ENCODE measurements around the gene CELF1. TPM values are rescaled to one million over a fixed set of nuclear protein-coding genes. Genes with fewer than 3 reads are reported as not detected.

CELF1 gene
- total and polyA plus RNA-seq, 9 of the 15 experiments (the other 6 are each of a cell fraction or from before 2014, with no cell fraction given) = 11.3 to 142 (median 77.4) TPM

DNA sequence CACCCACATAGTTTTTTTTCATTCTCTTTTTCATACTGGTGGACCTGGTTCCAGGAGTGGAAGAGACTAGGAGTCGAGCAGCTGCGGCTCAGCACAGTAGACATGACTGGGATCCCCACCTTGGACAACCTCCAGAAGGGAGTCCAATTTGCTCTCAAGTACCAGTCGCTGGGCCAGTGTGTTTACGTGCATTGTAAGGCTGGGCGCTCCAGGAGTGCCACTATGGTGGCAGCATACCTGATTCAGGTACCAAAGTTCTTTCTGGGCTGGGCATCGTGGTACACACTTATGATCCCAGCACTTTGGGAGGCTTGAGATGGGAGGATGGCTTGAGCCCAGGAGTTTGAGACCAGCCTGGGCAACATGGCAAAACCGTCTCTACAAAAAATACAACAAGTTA lies 16.7 kb upstream of the CELF1 start:
- Histone ChIP-seq H3K4me2 (ENCODE audit: insufficient read depth, low read length) (no peak overlapping the region), H3K79me2 (ENCODE audit: control insufficient read depth, insufficient read depth, low read length) (peaks cover 46% of the 10 kb centered on the region), H3K9me3 (replicated peaks; ENCODE audit: control insufficient read depth, insufficient read depth, low read depth, low read length) (no peaks in the 10 kb centered on the region), H3K9me1 (ENCODE audit: control insufficient read depth, insufficient read depth, low read length) (no peaks in the 10 kb centered on the region), H4K20me1 (replicated peaks; ENCODE audit: control insufficient read depth, insufficient read depth, low read length) (no peaks in the 10 kb centered on the region), H3K27me3 (ENCODE audit: control insufficient read depth in 2 of 2, insufficient read depth in 2 of 2, low read length in 2 of 2) (no peaks in the 10 kb centered on the region), H3K4me1 (replicated peaks in 1 of 2; ENCODE audit: control insufficient read depth in 2 of 2, insufficient read depth in 2 of 2, low read length in 2 of 2) (peaks cover 5 to 20% of the 10 kb centered on the region in 2 experiments; a peak in 4 of 5 replicates), H3K9ac (ENCODE audit: insufficient read depth in 1 of 2, low read depth in 2 of 2, low read length in 2 of 2) (no peak overlapping the region), H3K4me3 (no peak overlapping the region), H3K36me3 (ENCODE audit: control insufficient read depth, insufficient read depth, low read length) (peaks cover 61% of the 10 kb centered on the region; the same call in 2 of the 3 replicates), H2AFZ (ENCODE audit: low read depth, low read length) (no peak overlapping the region), H3K27ac (ENCODE audit: extremely low read depth, low read depth, low read length) (no peak overlapping the region)
- DNase-seq (ENCODE audit: extremely low read depth in 1 of 4, low spot score in 3 of 4) = peak in 1 of 4 experiments; percentile 6
- ChIA-PET POLR2A (interaction anchor here (1.3 to 2.0 kb wide), 2 partner anchors 8 to 10 kb away, joined by 4 to 10 read pairs; partner anchors contain the start of genes KBTBD4 and NDUFS3), CTCF (ENCODE audit: low intra/inter-chr PET ratio) (no interaction called here)
- ATAC-seq = no peak
- no TSS peak for BruUV-seq (replicated peaks)
- no peak for FAIRE-seq
- in situ Hi-C loops (cut with MboI) (no loop called here), intact Hi-C loops (cut with micrococcal nuclease) (no loop called here)
- 94% methylated on average over 7 of the region's 7 CpGs for WGBS (ENCODE audit: insufficient coverage, low coverage, missing lambda C conversion rate)
- TF ChIP-seq ETV6 (IDR thresholded peaks at IDR 0.05; ENCODE audit: borderline replicate concordance in 1 of 2, low read depth in 2 of 2, low read length in 1 of 2) (no peak), ETV6 (CRISPR knock-in tag; IDR thresholded peaks at IDR 0.05; ENCODE audit: borderline replicate concordance) (no peak), HMG20A (CRISPR knock-in tag; conservative IDR thresholded peaks at IDR 0.05) (no peak), ZNF146 (CRISPR knock-in tag; IDR thresholded peaks at IDR 0.05; ENCODE audit: unreplicated experiment) (no peak), OTX1 (CRISPR knock-in tag; IDR thresholded peaks at IDR 0.05) (no peak), HNRNPLL (IDR thresholded peaks at IDR 0.05; ENCODE audit: low read depth, low read length, poor library complexity, severe bottlenecking) (no peak), COPS2 (conservative IDR thresholded peaks at IDR 0.05) (no peak), SAFB (IDR thresholded peaks at IDR 0.05; ENCODE audit: borderline replicate concordance, low read depth, low read length) (no peak), GABPB2 (CRISPR knock-in tag; conservative IDR thresholded peaks at IDR 0.05) (no peak)
- TF ChIP-seq, protein P1, sequence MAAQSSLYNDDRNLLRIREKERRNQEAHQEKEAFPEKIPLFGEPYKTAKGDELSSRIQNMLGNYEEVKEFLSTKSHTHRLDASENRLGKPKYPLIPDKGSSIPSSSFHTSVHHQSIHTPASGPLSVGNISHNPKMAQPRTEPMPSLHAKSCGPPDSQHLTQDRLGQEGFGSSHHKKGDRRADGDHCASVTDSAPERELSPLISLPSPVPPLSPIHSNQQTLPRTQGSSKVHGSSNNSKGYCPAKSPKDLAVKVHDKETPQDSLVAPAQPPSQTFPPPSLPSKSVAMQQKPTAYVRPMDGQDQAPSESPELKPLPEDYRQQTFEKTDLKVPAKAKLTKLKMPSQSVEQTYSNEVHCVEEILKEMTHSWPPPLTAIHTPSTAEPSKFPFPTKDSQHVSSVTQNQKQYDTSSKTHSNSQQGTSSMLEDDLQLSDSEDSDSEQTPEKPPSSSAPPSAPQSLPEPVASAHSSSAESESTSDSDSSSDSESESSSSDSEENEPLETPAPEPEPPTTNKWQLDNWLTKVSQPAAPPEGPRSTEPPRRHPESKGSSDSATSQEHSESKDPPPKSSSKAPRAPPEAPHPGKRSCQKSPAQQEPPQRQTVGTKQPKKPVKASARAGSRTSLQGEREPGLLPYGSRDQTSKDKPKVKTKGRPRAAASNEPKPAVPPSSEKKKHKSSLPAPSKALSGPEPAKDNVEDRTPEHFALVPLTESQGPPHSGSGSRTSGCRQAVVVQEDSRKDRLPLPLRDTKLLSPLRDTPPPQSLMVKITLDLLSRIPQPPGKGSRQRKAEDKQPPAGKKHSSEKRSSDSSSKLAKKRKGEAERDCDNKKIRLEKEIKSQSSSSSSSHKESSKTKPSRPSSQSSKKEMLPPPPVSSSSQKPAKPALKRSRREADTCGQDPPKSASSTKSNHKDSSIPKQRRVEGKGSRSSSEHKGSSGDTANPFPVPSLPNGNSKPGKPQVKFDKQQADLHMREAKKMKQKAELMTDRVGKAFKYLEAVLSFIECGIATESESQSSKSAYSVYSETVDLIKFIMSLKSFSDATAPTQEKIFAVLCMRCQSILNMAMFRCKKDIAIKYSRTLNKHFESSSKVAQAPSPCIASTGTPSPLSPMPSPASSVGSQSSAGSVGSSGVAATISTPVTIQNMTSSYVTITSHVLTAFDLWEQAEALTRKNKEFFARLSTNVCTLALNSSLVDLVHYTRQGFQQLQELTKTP (IDR thresholded peaks at IDR 0.05; ENCODE audit: low read depth in 1 of 2, partially characterized antibody in 2 of 2) = no peak
- TF ChIP-seq, protein P2, sequence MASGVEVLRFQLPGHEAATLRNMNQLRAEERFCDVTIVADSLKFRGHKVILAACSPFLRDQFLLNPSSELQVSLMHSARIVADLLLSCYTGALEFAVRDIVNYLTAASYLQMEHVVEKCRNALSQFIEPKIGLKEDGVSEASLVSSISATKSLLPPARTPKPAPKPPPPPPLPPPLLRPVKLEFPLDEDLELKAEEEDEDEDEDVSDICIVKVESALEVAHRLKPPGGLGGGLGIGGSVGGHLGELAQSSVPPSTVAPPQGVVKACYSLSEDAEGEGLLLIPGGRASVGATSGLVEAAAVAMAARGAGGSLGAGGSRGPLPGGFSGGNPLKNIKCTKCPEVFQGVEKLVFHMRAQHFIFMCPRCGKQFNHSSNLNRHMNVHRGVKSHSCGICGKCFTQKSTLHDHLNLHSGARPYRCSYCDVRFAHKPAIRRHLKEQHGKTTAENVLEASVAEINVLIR (CRISPR knock-in tag; IDR thresholded peaks at IDR 0.05) = no peak
- TF ChIP-seq, protein P3, sequence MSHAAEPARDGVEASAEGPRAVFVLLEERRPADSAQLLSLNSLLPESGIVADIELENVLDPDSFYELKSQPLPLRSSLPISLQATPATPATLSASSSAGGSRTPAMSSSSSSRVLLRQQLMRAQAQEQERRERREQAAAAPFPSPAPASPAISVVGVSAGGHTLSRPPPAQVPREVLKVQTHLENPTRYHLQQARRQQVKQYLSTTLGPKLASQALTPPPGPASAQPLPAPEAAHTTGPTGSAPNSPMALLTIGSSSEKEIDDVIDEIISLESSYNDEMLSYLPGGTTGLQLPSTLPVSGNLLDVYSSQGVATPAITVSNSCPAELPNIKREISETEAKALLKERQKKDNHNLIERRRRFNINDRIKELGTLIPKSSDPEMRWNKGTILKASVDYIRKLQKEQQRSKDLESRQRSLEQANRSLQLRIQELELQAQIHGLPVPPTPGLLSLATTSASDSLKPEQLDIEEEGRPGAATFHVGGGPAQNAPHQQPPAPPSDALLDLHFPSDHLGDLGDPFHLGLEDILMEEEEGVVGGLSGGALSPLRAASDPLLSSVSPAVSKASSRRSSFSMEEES (CRISPR knock-in tag; IDR thresholded peaks at IDR 0.05) = no peak
